ENCODE measurements around the gene SEMA4D. TPM values are rescaled to one million over a fixed set of nuclear protein-coding genes. Genes with fewer than 3 reads are reported as not detected.

SEMA4D gene
- total RNA-seq, 2 experiments from 2014 or later = 283 to 295 TPM

DNA sequence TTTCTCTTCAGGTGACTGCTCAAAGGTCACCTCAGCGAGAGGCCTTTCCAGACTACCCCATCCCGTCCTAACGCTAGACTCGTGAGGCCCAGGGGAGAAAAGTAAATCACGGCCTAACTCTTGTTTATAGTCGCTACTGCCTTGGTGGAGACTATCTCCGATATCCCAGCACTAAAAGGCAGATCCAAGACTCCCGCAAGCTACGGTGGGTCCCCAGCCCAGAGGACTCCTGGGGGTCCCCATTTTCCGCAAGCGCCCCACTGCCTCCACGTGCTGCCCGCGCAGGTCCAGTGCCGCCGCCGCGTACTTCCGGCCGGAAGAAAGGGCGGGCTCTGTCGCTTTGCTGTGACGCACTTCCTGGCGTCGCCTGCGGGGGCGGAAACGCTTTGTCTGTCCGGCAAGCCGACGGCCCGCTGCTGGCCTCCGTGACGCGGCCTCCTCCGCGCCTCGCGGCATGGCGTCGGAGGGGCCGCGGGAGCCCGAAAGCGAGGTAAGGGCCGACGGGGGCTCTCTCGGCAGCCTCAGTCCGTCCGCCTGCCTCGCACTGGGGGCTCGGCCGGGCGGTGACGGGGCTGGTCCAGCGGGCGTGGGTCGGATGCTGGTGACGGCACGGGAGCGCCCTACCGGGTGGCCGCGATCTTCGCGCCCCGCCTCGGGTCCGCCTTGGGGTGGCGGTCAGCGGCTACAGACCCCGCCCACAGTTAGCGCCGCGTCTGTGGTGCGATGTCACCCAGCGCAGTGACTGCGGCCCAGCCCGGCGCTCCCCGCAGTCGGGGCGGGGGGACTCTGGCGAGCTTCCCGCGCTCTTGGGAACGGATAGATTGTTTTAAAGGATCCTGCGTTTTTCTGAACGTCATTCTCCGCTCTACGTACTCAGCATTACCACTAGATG lies 179.5 kb downstream of the SEMA4D start, which contains the start of gene SECISBP2:
SECISBP2 (plus strand) TSS at position 378 of the 892 bp plus-strand sequence; CDS start at position 455, 77 bp downstream.
- CTCF ChIA-PET = interaction anchor here (0.6 kb wide), 1 partner anchor 221 kb away, joined by 3 read pairs; no protein-coding TSS in a partner anchor
- POLR2A ChIA-PET = interaction anchor here (0.7 to 1.0 kb wide), 4 partner anchors 8 to 204 kb away, joined by 3 read pairs; no protein-coding TSS in a partner anchor

DNA sequence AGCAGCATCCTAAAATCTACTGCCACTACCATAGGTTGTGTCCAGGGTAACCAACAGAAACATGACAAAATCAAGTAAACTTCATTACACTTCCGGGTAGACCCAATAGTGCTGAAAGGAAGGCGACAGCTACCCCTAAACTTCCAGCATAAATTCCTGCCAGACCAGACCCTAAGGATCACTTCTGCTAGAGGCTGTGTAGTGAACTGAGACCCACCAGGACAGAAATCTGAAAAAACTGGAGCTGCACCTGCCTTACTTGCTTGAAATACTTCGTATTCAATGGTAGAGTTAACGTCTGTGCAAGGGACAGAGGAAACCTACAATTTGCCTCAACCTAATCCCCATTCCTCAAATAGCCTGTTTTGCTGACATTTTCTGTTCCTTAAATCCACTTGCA lies 180.6 kb downstream of the SEMA4D start:
- ChIA-PET POLR2A (no interaction called here), CTCF (no interaction called here)

DNA sequence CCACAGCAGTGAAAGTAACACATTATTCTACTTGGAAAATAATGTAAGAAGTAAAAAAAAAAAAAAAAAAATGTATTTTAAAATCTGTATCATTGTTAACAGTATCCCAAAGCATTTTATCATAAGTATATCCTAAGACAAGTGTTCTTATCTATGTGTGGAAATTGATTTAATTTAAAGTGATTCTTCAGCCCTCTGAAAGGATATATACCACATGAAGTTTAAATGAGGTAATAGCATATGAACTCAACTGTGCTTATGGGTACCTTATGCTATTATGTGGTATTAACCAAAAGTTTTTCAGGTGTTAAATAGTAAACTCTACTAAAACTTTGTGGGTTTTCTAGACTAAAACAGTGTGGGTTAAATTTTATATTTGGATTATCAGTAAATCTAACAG lies 182.4 kb downstream of the SEMA4D start:
- POLR2A ChIA-PET = interaction anchor here (0.6 kb wide), 1 partner anchor 134 kb away, joined by 3 read pairs; no protein-coding TSS in a partner anchor

DNA sequence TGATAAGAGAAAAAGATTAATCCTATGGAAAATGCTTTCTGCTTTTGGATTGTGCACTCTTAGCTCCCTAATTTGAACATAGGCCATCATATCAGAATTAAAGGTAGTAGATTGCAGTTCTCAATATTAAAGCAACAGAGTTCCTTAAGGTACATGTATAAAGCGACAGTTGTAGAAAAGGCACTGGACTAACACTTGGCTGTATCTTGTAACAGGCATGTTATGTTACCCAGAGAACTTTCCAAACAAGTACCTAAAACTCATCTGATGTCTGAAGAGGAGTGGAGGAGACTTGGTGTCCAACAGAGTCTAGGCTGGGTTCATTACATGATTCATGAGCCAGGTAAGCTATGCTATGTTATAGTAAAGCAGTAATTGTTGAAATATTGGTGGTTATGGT lies 183.0 kb downstream of the SEMA4D start:
- CTCF ChIA-PET = no interaction called here

More for the DNA sequence above, 182.4 kb downstream of the SEMA4D start:
- CTCF ChIA-PET = no interaction called here

DNA sequence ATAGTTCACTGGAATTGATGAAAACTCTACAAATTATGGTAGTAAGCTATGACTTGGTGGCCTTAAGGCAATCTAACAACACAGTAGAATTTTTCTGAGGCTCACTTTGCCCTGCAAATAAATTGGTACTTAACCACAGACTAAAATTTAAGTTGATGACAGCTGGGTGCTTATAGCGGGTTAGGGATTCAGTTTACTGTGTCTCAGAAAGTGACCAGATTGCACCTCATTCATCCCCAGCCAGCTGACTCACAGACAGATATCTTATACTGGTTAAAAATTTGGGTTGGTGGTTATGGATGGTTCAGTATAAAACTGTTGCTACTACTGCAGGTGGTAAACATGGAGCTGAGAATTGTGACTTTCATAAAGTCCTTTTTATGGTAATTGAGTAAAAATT lies 184.1 kb downstream of the SEMA4D start:
- POLR2A ChIA-PET = interaction anchor here (1.1 kb wide), 1 partner anchor 208 kb away, joined by 3 read pairs; no protein-coding TSS in a partner anchor
- CTCF ChIA-PET = no interaction called here

More for the DNA sequence above, 183.0 kb downstream of the SEMA4D start:
- POLR2A ChIA-PET = interaction anchor here (0.6 to 1.1 kb wide), 2 partner anchors 134 to 207 kb away, joined by 3 read pairs; no protein-coding TSS in a partner anchor

DNA sequence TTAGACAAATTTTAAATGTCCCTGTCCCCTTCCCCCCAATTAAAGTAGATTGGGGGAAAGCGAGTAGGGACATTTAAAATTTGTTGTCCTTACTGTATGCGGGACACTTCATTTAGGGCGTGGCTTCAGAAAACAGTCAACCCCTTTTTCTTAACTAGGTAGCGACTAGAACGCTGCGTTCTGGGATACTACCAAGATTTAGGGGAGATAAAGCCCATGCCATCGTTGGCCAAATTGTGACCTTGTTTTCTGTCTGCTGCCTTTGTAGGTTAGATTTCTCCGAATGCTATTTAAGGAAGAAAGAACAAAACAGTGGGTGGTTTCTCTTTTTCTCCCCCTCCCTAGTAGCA lies 185.7 kb downstream of the SEMA4D start:
- ChIA-PET POLR2A (no interaction called here), CTCF (no interaction called here)

DNA sequence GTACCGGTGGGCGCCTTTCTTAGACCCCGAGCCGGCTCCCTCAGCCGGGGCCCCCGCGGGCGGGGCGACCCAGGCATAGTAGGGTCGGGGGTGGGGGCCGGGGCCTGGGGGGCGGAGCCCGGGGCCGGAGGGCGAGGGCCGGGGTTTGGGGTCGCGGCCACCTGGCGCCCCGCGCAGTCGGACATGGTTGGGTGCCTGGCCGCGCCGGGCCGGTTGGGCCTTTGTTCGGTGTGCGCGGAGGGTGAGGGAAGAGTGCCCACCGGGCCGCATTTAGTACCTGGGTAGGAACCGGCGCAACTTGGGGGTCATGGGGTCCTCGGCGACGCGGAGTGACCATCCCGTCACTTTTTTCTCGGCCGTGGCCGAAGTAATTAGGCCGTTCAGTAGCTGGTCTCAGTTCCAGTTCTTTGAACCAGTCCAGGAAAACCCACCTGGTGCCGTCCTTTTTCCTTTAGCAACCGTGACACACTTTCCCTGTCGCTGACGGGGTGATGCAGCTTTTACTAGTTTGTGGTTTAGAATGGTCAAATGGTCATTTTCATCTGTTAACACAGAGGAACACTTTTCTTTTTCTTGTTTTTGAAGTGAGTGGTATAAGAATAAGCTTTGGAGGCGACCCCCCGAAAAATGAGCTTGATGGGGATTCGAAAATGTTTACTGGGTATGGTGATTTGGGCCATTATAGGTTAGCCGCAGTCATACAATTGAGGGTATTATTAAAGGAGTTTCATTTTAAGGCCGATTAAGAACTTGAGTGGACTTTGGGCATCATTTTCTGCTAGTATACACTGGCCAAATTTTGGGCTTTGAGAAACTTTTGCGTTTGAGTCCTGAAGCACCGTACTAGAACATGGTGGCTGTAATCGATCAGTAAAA lies 186.3 kb downstream of the SEMA4D start:
- POLR2A ChIA-PET = no interaction called here
- CTCF ChIA-PET = no interaction called here

Other genes starting within 250 kb of the SEMA4D start
- gene CKS2, start 186.9 kb downstream of the SEMA4D start, total RNA-seq = 100 to 1,000 TPM; 279 to 297 TPM
- 10 to 100 TPM; 35.0 to 36.5 TPM for gene SECISBP2, start 179.6 kb downstream of the SEMA4D start, total RNA-seq
- 1 to 10 TPM; 3.2 to 3.8 TPM for gene GADD45G, start 106.9 kb upstream of the SEMA4D start, total RNA-seq

Data from activated CD8-positive, alpha-beta memory T cell treated with anti-CD3 and anti-CD28 coated beads for 36 hours (primary cell).